ENCODE measurements around the gene ERI2. TPM values are rescaled to one million over a fixed set of nuclear protein-coding genes. Genes with fewer than 3 reads are reported as not detected.

ERI2 gene
- total RNA-seq, 1 donor from 2014 or later, result 9.8 TPM

DNA sequence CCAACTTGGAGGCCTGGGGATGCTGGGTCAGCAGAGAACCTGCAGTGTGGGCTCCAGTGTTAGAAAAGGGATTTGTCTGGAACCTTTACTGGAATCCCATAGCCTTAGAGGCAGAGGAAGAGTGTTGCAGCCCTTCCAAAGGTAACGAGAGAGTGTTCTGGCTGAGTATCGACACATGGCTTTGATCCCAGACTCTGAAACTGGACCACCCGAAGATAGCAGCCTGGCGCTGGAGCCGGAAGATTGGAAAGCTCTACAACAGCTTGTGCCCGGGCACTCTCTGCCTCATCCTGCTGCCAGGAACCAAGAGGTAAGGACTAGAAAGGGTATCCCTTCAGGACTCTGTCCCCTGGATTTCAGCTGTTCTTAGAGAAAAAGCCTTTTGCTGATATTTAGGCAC is 39.8 kb upstream of the ERI2 start:
- Histone ChIP-seq H3K36me3 (no peaks in the 10 kb centered on the region), H3K27me3 (ENCODE audit: low read depth) (no peaks in the 10 kb centered on the region), H3K9me3 (replicated peaks) (no peaks in the 10 kb centered on the region), H3K27ac (replicated peaks) (peak overlapping the region; percentile 49), H3K4me3 (no peak overlapping the region), H3K4me1 (peaks cover 33% of the 10 kb centered on the region)
- intact Hi-C loops (cut with micrococcal nuclease), result no loop called here
- peak; percentile 51 for DNase-seq
- TF ChIP-seq, protein P1, sequence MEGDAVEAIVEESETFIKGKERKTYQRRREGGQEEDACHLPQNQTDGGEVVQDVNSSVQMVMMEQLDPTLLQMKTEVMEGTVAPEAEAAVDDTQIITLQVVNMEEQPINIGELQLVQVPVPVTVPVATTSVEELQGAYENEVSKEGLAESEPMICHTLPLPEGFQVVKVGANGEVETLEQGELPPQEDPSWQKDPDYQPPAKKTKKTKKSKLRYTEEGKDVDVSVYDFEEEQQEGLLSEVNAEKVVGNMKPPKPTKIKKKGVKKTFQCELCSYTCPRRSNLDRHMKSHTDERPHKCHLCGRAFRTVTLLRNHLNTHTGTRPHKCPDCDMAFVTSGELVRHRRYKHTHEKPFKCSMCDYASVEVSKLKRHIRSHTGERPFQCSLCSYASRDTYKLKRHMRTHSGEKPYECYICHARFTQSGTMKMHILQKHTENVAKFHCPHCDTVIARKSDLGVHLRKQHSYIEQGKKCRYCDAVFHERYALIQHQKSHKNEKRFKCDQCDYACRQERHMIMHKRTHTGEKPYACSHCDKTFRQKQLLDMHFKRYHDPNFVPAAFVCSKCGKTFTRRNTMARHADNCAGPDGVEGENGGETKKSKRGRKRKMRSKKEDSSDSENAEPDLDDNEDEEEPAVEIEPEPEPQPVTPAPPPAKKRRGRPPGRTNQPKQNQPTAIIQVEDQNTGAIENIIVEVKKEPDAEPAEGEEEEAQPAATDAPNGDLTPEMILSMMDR (IDR thresholded peaks at IDR 0.05; ENCODE audit: borderline replicate concordance), result no peak

DNA sequence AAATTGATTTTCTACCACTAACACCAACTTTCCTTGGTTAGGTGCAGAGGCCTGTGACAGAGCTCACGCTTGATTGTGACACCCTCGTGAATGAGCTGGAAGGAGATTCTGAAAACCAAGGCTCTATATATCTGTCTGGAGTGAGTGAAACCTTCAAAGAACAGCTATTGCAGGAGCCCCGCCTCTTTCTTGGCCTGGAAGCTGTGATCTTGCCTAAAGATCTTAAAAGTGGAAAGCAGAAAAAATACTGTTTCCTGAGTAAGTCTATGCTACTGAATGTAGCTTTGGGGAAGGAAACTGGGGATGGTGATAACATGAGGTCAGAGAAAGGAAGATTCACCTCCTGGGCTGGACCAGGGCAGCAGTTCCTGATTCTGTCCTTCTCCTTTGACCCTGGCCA is 38.3 kb upstream of the ERI2 start:
- H3K4me3 ChIP-seq, result no peak overlapping the region
- H3K27ac ChIP-seq (replicated peaks), result peak overlapping the region; percentile 13
- no peaks in the 10 kb centered on the region for H3K27me3 ChIP-seq (ENCODE audit: low read depth)
- no peaks in the 10 kb centered on the region for H3K36me3 ChIP-seq
- TF ChIP-seq, protein P1 (IDR thresholded peaks at IDR 0.05; ENCODE audit: borderline replicate concordance), result no peak
- no peak for DNase-seq
- H3K4me1 ChIP-seq, result peaks cover 19% of the 10 kb centered on the region
- no peaks in the 10 kb centered on the region for H3K9me3 ChIP-seq (replicated peaks)
- intact Hi-C loops (cut with micrococcal nuclease), result no loop called here

DNA sequence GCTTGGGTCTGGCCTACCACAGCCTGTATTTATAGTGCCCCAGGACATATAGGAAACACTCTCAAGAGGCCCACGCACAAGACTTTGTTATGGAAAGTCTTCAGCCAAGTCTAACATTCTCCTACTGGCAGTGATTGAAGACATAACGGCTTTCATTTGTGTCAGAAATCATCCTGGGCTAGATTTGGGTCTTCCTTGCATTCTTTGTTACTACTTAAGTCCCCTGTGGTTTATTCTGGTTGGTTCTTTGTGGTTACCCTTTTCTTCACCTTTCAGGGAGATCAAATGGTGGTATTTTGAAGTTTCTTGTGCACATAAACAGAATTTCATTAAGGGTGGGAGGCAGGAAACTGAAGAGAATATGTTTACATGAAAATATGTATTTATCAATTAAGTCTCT is 37.8 kb upstream of the ERI2 start:
- H3K36me3 ChIP-seq, result no peaks in the 10 kb centered on the region
- no peak for DNase-seq
- intact Hi-C loops (cut with micrococcal nuclease), result no loop called here
- peaks cover 19% of the 10 kb centered on the region for H3K4me1 ChIP-seq
- H3K9me3 ChIP-seq (replicated peaks), result no peaks in the 10 kb centered on the region
- no peaks in the 10 kb centered on the region for H3K27me3 ChIP-seq (ENCODE audit: low read depth)
- H3K4me3 ChIP-seq, result no peak overlapping the region
- no peak overlapping the region for H3K27ac ChIP-seq (replicated peaks)
- TF ChIP-seq, protein P1 (IDR thresholded peaks at IDR 0.05; ENCODE audit: borderline replicate concordance), result no peak

DNA sequence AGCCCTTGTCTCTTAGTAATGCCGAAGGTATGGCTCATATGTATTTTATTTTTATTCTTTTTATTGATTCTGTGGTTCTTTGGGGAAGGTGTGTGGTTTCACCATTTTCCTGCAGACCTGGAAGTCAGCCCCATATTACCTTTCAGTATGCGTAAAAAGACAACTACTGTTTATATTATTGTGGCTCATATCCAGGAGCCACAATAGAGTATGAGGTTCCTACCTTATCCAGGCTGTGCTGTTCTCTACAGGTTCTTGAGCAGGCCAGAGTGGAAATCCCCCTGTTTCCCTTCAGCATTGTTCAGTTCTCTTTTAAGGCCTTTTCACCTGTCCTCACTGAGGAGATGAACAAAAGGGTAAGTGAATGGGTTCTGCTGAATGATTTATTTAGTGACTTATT is 33.2 kb upstream of the ERI2 start:
- intact Hi-C loops (cut with micrococcal nuclease), result no loop called here
- peaks cover 20% of the 10 kb centered on the region for H3K9me3 ChIP-seq (replicated peaks)
- DNase-seq, result no peak
- no peak overlapping the region for H3K27ac ChIP-seq (replicated peaks)
- H3K36me3 ChIP-seq, result peaks cover 17% of the 10 kb centered on the region
- no peaks in the 10 kb centered on the region for H3K27me3 ChIP-seq (ENCODE audit: low read depth)
- H3K4me3 ChIP-seq, result no peak overlapping the region
- peaks cover 3% of the 10 kb centered on the region for H3K4me1 ChIP-seq
- TF ChIP-seq, protein P1 (IDR thresholded peaks at IDR 0.05; ENCODE audit: borderline replicate concordance), result no peak

DNA sequence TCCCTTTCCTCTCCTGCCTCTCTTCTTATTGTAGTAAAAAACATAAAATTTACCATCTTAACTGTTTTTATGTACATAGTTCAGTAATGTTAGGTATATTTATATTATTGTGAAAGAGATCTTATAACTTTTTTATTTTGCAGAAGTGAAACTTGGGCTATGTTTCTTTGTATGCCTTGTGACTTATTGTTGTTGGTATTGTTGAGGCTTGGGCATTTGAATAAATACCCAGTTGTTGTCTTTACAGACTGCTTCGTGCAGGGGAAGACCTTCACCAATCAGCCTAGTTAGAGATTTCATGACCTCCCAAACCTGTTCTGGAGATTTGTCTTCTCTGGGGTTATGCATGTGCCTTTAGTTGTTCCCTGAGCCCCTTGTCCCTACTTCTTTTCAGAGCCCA is 32.0 kb upstream of the ERI2 start:
- H3K27me3 ChIP-seq (ENCODE audit: low read depth), result no peaks in the 10 kb centered on the region
- no peak overlapping the region for H3K4me3 ChIP-seq
- DNase-seq, result no peak
- intact Hi-C loops (cut with micrococcal nuclease), result no loop called here
- peaks cover 25% of the 10 kb centered on the region for H3K9me3 ChIP-seq (replicated peaks)
- H3K4me1 ChIP-seq, result peaks cover 3% of the 10 kb centered on the region
- H3K27ac ChIP-seq (replicated peaks), result no peak overlapping the region
- TF ChIP-seq, protein P1 (IDR thresholded peaks at IDR 0.05; ENCODE audit: borderline replicate concordance), result no peak
- peaks cover 21% of the 10 kb centered on the region for H3K36me3 ChIP-seq

DNA sequence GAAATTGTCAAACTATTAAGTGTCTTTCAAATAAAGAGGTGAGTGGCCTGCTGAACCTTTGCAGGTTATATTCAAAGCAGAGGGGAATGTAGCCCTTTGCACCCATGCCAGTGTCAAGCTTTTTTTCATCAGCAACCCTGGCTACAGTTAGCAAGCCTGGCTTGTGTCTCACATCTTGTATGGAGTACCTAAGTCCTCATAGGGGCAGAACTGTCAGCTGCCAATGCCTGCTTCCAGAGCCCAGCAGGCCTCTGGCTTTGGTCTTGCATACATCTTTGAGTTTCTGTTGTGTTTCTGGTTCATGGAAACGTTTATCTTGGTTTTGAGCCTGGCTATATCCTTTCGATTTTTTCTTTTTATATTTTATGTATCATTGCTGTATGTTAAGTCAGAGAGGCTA is 26.8 kb upstream of the ERI2 start:
- DNase-seq, result no peak
- H3K27ac ChIP-seq (replicated peaks), result peak overlapping the region; percentile 1
- peaks cover 25% of the 10 kb centered on the region for H3K9me3 ChIP-seq (replicated peaks)
- H3K4me1 ChIP-seq, result peaks cover 23% of the 10 kb centered on the region
- H3K27me3 ChIP-seq (ENCODE audit: low read depth), result no peaks in the 10 kb centered on the region
- TF ChIP-seq, protein P1 (IDR thresholded peaks at IDR 0.05; ENCODE audit: borderline replicate concordance), result no peak
- H3K36me3 ChIP-seq, result peaks cover 21% of the 10 kb centered on the region
- H3K4me3 ChIP-seq, result no peak overlapping the region
- intact Hi-C loops (cut with micrococcal nuclease), result no loop called here
